ENCODE results near the gene FGF5. TPM values are rescaled to one million over a fixed set of nuclear protein-coding genes. Genes with fewer than 3 reads are reported as not detected.

The FGF5 gene
- total RNA-seq, 1 experiment from 2014 or later = not detected

DNA sequence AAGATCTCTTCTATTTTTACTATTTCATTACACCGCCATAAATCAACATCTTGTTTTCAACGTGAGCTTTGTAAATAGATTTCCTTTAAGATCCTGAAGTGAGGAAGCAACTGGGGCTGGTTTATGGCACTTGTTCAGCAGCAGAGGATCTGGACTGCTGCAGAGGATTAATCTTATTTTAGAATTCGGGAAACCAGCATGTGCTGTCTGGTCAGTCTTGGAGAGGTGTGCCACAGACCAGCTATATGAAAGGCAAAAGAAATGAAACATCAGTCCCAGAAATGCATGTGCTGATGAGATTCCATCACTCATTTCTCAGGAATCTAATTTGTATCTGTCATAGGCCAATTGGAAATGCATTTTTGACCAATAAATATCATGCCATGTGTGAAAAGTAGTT is 45.8 kb upstream of the FGF5 start:
- Histone ChIP-seq H3T11ph (ENCODE audit: low read length) (no peak overlapping the region), H3K9me3 (ENCODE audit: control insufficient read depth, low read depth, low read length) (no peaks in the 10 kb centered on the region), H3K27ac (ENCODE audit: insufficient read length, low read depth, low read length) (no peak overlapping the region), H3K27me3 (ENCODE audit: insufficient read depth, low read length) (no peaks in the 10 kb centered on the region), H3K4me1 (ENCODE audit: insufficient read depth, low read length) (no peaks in the 10 kb centered on the region), H4K20me1 (ENCODE audit: control insufficient read depth, insufficient read depth, insufficient read length) (no peaks in the 10 kb centered on the region), H4K5ac (ENCODE audit: insufficient read length, low read depth, low read length) (no peak overlapping the region), H4K91ac (ENCODE audit: insufficient read length, low read depth, low read length) (no peak overlapping the region), H3K9ac (ENCODE audit: extremely low read depth, insufficient read length, low read length) (no peak overlapping the region), H4K8ac (replicated peaks; ENCODE audit: insufficient read length, low read depth, low read length) (no peak overlapping the region), H3K56ac (ENCODE audit: insufficient read length, low read depth, low read length) (no peak overlapping the region), H2BK20ac (ENCODE audit: low read depth, low read length, poor library complexity, severe bottlenecking) (no peak overlapping the region), H2BK120ac (ENCODE audit: low read depth, low read length, poor library complexity, severe bottlenecking) (no peak overlapping the region), H3K14ac (ENCODE audit: insufficient read depth, low read length) (no peak overlapping the region), H2AK5ac (ENCODE audit: insufficient read length, low read length) (no peak overlapping the region), H3K23ac (ENCODE audit: insufficient read length, low read depth, low read length) (no peak overlapping the region), H2BK12ac (ENCODE audit: insufficient read length, low read depth, low read length) (no peak overlapping the region), H3K79me2 (ENCODE audit: insufficient read depth, low read length) (no peaks in the 10 kb centered on the region), H2AFZ (ENCODE audit: low read length) (no peak overlapping the region), H3K4ac (ENCODE audit: low read depth, low read length) (no peak overlapping the region), H3K18ac (ENCODE audit: insufficient read length, low read depth, low read length) (no peak overlapping the region), H3K79me1 (ENCODE audit: insufficient read depth, low read depth, low read length, poor library complexity, severe bottlenecking) (no peaks in the 10 kb centered on the region), H3K4me2 (ENCODE audit: insufficient read depth, insufficient read length, low read length) (no peak overlapping the region), H2BK15ac (ENCODE audit: low read depth, low read length) (no peak overlapping the region), H2BK5ac (ENCODE audit: insufficient read length, low read length) (no peak overlapping the region), H3K23me2 (ENCODE audit: insufficient read length, low read depth, low read length, poor library complexity, severe bottlenecking) (no peaks in the 10 kb centered on the region)
- DNase-seq = no peak
- Mint-ChIP-seq H3K4me3 (no peak overlapping the region), H3K27me3 (ENCODE audit: low read depth) (peaks cover 42% of the 10 kb centered on the region), H3K27ac (no peak overlapping the region), H3K4me1 (no peaks in the 10 kb centered on the region), H3K36me3 (ENCODE audit: insufficient read depth in 1 of 3, low read depth in 3 of 3) (no peaks in the 10 kb centered on the region), H3K9me3 (no peaks in the 10 kb centered on the region)
- no CpG with 5 or more reads among the region's 3 CpGs for WGBS (ENCODE audit: extremely low coverage, insufficient read length, low lambda C conversion rate)
- TF ChIP-seq, protein P1, sequence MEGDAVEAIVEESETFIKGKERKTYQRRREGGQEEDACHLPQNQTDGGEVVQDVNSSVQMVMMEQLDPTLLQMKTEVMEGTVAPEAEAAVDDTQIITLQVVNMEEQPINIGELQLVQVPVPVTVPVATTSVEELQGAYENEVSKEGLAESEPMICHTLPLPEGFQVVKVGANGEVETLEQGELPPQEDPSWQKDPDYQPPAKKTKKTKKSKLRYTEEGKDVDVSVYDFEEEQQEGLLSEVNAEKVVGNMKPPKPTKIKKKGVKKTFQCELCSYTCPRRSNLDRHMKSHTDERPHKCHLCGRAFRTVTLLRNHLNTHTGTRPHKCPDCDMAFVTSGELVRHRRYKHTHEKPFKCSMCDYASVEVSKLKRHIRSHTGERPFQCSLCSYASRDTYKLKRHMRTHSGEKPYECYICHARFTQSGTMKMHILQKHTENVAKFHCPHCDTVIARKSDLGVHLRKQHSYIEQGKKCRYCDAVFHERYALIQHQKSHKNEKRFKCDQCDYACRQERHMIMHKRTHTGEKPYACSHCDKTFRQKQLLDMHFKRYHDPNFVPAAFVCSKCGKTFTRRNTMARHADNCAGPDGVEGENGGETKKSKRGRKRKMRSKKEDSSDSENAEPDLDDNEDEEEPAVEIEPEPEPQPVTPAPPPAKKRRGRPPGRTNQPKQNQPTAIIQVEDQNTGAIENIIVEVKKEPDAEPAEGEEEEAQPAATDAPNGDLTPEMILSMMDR (conservative IDR thresholded peaks at IDR 0.05) = no peak
